Esophagus muscularis mucosa (tissue), 4 donors: ENCODE results near the gene EPHB1.

ENCODE experiments used
- CTCF ChIP-seq, 3 experiments: fragments of 200-600 bp in 2 of 3; fragments of 450-650 bp in 1 of 3; sonication (generic) in 2 of 3; IDR thresholded peaks; one replicate each; pipeline ENCODE4 v1.5.1; 2017 to 2019; ENCODE audit warnings: antibody characterized with exemption in 3 of 3, mild to moderate bottlenecking in 2 of 3, moderate library complexity in 1 of 3
- EP300 ChIP-seq: sonication (generic); formaldehyde crosslinking; IDR thresholded peaks from one replicate; pipeline ENCODE4 v1.6.1; 2017; ENCODE audit warnings: antibody characterized with exemption
- POLR2A ChIP-seq: fragments of 450-650 bp; IDR thresholded peaks from one replicate; pipeline ENCODE4 v1.6.1; 2017; ENCODE audit warnings: antibody characterized with exemption, moderate library complexity, mild to moderate bottlenecking, low read depth

DNA sequence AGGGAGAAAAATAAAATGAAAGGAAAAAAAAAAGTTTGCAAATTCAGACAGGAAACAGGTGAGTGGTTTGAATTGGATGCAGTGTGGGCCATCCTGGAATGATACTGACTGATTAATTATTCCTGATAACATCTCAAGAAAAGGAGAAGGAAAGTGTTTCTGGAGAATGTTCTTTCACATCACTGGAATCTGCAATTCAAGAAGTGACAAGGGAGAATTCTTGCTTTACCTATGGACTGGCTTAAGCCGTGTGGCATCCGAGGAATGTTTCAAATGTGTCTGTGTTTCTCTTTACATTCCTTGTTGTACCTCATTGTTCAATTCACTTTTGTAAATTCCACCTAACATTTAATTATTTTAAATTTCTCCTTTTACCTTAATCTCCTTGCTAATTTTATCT, 465.0 kb downstream of the EPHB1 start:
- TF ChIP-seq CTCF (IDR thresholded peaks at IDR 0.05) (no peak), EP300 (no peak), POLR2A (no peak)
